ENCODE results near the gene LMNTD1. TPM values are rescaled to one million over a fixed set of nuclear protein-coding genes. Genes with fewer than 3 reads are reported as not detected.

The LMNTD1 gene
- total RNA-seq, 1 experiment from 2014 or later: not detected

GRCh38 chr12:25435431-25435830 is 117.7 kb downstream of the LMNTD1 start:
- no peak overlapping the region for H3K4me3 ChIP-seq
- H3K79me2 ChIP-seq (ENCODE audit: low read depth): no peaks in the 10 kb centered on the region
- H3K27me3 ChIP-seq (ENCODE audit: insufficient read depth, low read depth): no peaks in the 10 kb centered on the region
- no peak overlapping the region for H3K27ac ChIP-seq
- intact Hi-C loops (cut with micrococcal nuclease; ENCODE audit: unreplicated experiment): loop anchor here (5.0 kb wide), 4 partner anchors 107 to 1217 kb away; partner anchors contain the start of gene RASSF8
- no peaks in the 10 kb centered on the region for H3K36me3 ChIP-seq (ENCODE audit: low read depth)
- H3F3A ChIP-seq (ENCODE audit: insufficient read depth, low read depth): no peaks in the 10 kb centered on the region
- DNase-seq: no peak
- 0 out of 2 replicates have a peak overlapping the region, but pooled peaks have one; percentile 81 for H2AFZ ChIP-seq
- H3K9me2 ChIP-seq (ENCODE audit: insufficient read depth): no peaks in the 10 kb centered on the region
- no peak for TF ChIP-seq CTCF (conservative IDR thresholded peaks at IDR 0.05)
- TF ChIP-seq EZH2 (IDR thresholded peaks at IDR 0.05; ENCODE audit: low read depth): no peak
- CTCF ChIA-PET: interaction anchor here (0.6 to 1.5 kb wide), 6 partner anchors 47 to 1000 kb away, joined by 3 to 9 read pairs (median 4); no protein-coding TSS in a partner anchor
- no TSS peak for BruUV-seq (replicated peaks)
- H4K20me1 ChIP-seq (ENCODE audit: insufficient read depth): no peaks in the 10 kb centered on the region
- no peak overlapping the region for H3K4me2 ChIP-seq
- POLR2A ChIA-PET (ENCODE audit: unreplicated experiment): no interaction called here
- H3K4me1 ChIP-seq (replicated peaks; ENCODE audit: insufficient read depth): no peaks in the 10 kb centered on the region
- no peaks in the 10 kb centered on the region for H3K9me3 ChIP-seq (ENCODE audit: insufficient read depth, low read depth)

- TF ChIP-seq CTCF (conservative IDR thresholded peaks at IDR 0.05) (no peak), EZH2 (IDR thresholded peaks at IDR 0.05; ENCODE audit: low read depth) (no peak)
- H3K27ac ChIP-seq: no peak overlapping the region
- no peaks in the 10 kb centered on the region for H3K4me1 ChIP-seq (replicated peaks; ENCODE audit: insufficient read depth)
- no peaks in the 10 kb centered on the region for H3K36me3 ChIP-seq (ENCODE audit: low read depth)
- intact Hi-C loops (cut with micrococcal nuclease; ENCODE audit: unreplicated experiment): loop anchor here (5.0 kb wide), 1 partner anchor 442 kb away; no protein-coding TSS in a partner anchor
- POLR2A ChIA-PET (ENCODE audit: unreplicated experiment): interaction anchor here (0.6 kb wide), 1 partner anchor 912 kb away, joined by 3 read pairs; no protein-coding TSS in a partner anchor
- no peaks in the 10 kb centered on the region for H4K20me1 ChIP-seq (ENCODE audit: insufficient read depth)
- H3K9me2 ChIP-seq (ENCODE audit: insufficient read depth): no peaks in the 10 kb centered on the region
- H3K9me3 ChIP-seq (ENCODE audit: insufficient read depth, low read depth): no peaks in the 10 kb centered on the region
- H2AFZ ChIP-seq: no peak overlapping the region
- H3K4me3 ChIP-seq: no peak overlapping the region
- H3K79me2 ChIP-seq (ENCODE audit: low read depth): no peaks in the 10 kb centered on the region
- H3K27me3 ChIP-seq (ENCODE audit: insufficient read depth, low read depth): no peaks in the 10 kb centered on the region
- no TSS peak for BruUV-seq (replicated peaks)
- CTCF ChIA-PET: interaction anchor here (0.6 to 0.7 kb wide), 2 partner anchors 584 to 1267 kb away, joined by 3 to 4 read pairs; no protein-coding TSS in a partner anchor
- H3K4me2 ChIP-seq: no peak overlapping the region
- no peaks in the 10 kb centered on the region for H3F3A ChIP-seq (ENCODE audit: insufficient read depth, low read depth)
- no peak for DNase-seq
Measured at GRCh38 chr12:25434515-25434914, 118.6 kb downstream of the LMNTD1 start.

- Histone ChIP-seq H3K9me2 (ENCODE audit: insufficient read depth) (no peaks in the 10 kb centered on the region), H3K4me2 (no peak overlapping the region), H2AFZ (no peak overlapping the region), H3F3A (ENCODE audit: insufficient read depth, low read depth) (no peaks in the 10 kb centered on the region), H3K79me2 (ENCODE audit: low read depth) (no peaks in the 10 kb centered on the region), H3K27me3 (ENCODE audit: insufficient read depth, low read depth) (no peaks in the 10 kb centered on the region), H3K4me3 (no peak overlapping the region), H3K4me1 (replicated peaks; ENCODE audit: insufficient read depth) (no peaks in the 10 kb centered on the region), H4K20me1 (ENCODE audit: insufficient read depth) (no peaks in the 10 kb centered on the region), H3K36me3 (ENCODE audit: low read depth) (no peaks in the 10 kb centered on the region), H3K9me3 (ENCODE audit: insufficient read depth, low read depth) (no peaks in the 10 kb centered on the region), H3K27ac (no peak overlapping the region)
- BruUV-seq (replicated peaks): no TSS peak
- DNase-seq: no peak
- no peak for TF ChIP-seq CTCF (conservative IDR thresholded peaks at IDR 0.05)
- no peak for TF ChIP-seq EZH2 (IDR thresholded peaks at IDR 0.05; ENCODE audit: low read depth)
- intact Hi-C loops (cut with micrococcal nuclease; ENCODE audit: unreplicated experiment): loop anchor here (5.0 kb wide), 1 partner anchor 441 kb away; no protein-coding TSS in a partner anchor
- CTCF ChIA-PET: interaction anchor here (0.6 to 0.7 kb wide), 3 partner anchors 132 to 1268 kb away, joined by 3 to 4 read pairs (median 3); no protein-coding TSS in a partner anchor
- POLR2A ChIA-PET (ENCODE audit: unreplicated experiment): interaction anchor here (0.6 kb wide), 1 partner anchor 913 kb away, joined by 3 read pairs; no protein-coding TSS in a partner anchor
Measured at GRCh38 chr12:25433581-25434325, 119.3 kb downstream of the LMNTD1 start.

Measured in PC-9 (cell line).